Lung (tissue), 12 donors: ENCODE data around the gene CEACAM19. TPM values are rescaled to one million over a fixed set of nuclear protein-coding genes. Genes with fewer than 3 reads are reported as not detected.

Experiments used
- ATAC-seq: fragments of 200-7000 bp; cut with Tn5 transposase; one replicate; pipeline ENCODE4 v1.9.1; 2020; ENCODE audit warnings: moderate number of reproducible peaks; ENCODE audit not compliant: insufficient read depth, low FRiP score
- DNase-seq, 3 donors: peaks; one replicate each; pipeline ENCODE4 v3.0.0-alpha.2; 2013 to 2017
- H3K27ac ChIP-seq, 2 donors: one replicate each; pipeline ENCODE4 v1.5.1; 2013; ENCODE audit warnings: mild to moderate bottlenecking in 2 of 2, moderate library complexity in 2 of 2, control low read depth in 1 of 2, inconsistent platforms in 1 of 2, low read depth in 1 of 2, low read length in 1 of 2
- H3K27me3 ChIP-seq, 3 donors: one replicate each; pipeline ENCODE4 v1.5.1; 2013; ENCODE audit warnings: low read length in 2 of 3; ENCODE audit not compliant: control insufficient read depth in 3 of 3, insufficient read depth in 3 of 3
- H3K36me3 ChIP-seq, 4 donors: one replicate each; pipeline ENCODE4 v1.5.1; 2013; ENCODE audit warnings: low read length in 4 of 4, mild to moderate bottlenecking in 1 of 4, moderate library complexity in 1 of 4; ENCODE audit not compliant: control insufficient read depth in 4 of 4, insufficient read depth in 4 of 4
- H3K4me1 ChIP-seq, 5 donors: one replicate each; pipeline ENCODE4 v1.5.1; 2013; ENCODE audit warnings: low read length in 5 of 5, mild to moderate bottlenecking in 2 of 5, moderate library complexity in 1 of 5; ENCODE audit not compliant: control insufficient read depth in 5 of 5, insufficient read depth in 5 of 5
- H3K4me3 ChIP-seq: one replicate; pipeline ENCODE4 v1.5.1; 2013; ENCODE audit warnings: mild to moderate bottlenecking, control low read depth, moderate library complexity
- H3K9ac ChIP-seq, 2 donors: one replicate each; pipeline ENCODE4 v1.5.1; 2013; ENCODE audit warnings: low read length in 2 of 2, control low read depth in 1 of 2; ENCODE audit not compliant: insufficient read depth in 1 of 2
- H3K9me3 ChIP-seq, 4 donors: one replicate each; pipeline ENCODE4 v1.5.1; 2013; ENCODE audit warnings: low read length in 3 of 4, mild to moderate bottlenecking in 1 of 4, moderate library complexity in 1 of 4; ENCODE audit not compliant: control insufficient read depth in 4 of 4, insufficient read depth in 3 of 4
- WGBS, 2 donors: extraction: QIAGEN DNeasy Blood & Tissue Kit; methylation state at CpG; one replicate each; pipeline ENCODE4 v1.1.7; 2013; 5-methylcytosine and 5-hydroxymethylcytosine counted together
- polyA plus RNA-seq, 2 donors: library from polyadenylated mRNA; stranded (reverse); fragments of 200-250 nt; gene quantifications; one replicate each; pipeline ENCODE4 v1.2.1, GENCODE V29; 2013
- total RNA-seq, 2 donors: library from RNA; depleted of rRNA in 1 of 2; stranded (reverse); fragments of >200 nt in 1 of 2; gene quantifications; one replicate each; pipeline ENCODE4 v1.2.1, GENCODE V29; 2014 to 2021
- TF ChIP-seq, protein P1 (sequence below): IDR thresholded peaks from 2 replicates; pipeline ENCODE4 v1.5.1; 2012; ENCODE audit warnings: mild to moderate bottlenecking; ENCODE audit errors: control extremely low read depth, extremely low read depth
- donor health status: control.
- donor health status: control.
- donor health status: Bipolar disorder and iron deficiency.
- donor health status: healthy.
- donor health status: DM: yes; HTN: yes; CAD: no.

The CEACAM19 gene
- total and polyA plus RNA-seq, 4 donors, result 2.3 to 8.3 (median 4.4) TPM

DNA sequence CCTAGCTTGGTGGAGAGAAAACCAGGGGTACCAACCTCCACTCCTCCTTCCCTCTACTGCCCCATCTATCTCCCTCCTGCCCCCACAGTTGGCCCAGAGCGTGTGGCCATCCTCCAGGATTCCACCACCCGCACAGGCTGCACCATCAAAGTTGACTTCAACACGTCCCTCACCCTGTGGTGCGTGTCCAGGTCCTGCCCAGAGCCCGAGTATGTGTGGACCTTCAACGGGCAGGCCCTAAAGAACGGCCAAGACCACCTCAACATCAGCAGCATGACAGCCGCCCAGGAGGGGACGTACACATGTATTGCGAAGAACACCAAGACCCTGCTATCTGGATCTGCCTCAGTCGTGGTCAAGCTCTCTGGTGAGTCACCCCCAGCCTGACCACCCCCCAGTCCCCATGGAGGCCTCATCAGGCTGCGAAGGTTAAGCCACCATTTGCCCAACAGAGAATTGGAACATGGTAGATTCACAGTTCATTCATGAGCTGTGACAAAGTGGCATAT, 34.3 kb downstream of the CEACAM19 start:
- no peaks in the 10 kb centered on the region for H3K9me3 ChIP-seq
- no peaks in the 10 kb centered on the region for H3K36me3 ChIP-seq
- no peak overlapping the region for H3K9ac ChIP-seq
- TF ChIP-seq, protein P1, sequence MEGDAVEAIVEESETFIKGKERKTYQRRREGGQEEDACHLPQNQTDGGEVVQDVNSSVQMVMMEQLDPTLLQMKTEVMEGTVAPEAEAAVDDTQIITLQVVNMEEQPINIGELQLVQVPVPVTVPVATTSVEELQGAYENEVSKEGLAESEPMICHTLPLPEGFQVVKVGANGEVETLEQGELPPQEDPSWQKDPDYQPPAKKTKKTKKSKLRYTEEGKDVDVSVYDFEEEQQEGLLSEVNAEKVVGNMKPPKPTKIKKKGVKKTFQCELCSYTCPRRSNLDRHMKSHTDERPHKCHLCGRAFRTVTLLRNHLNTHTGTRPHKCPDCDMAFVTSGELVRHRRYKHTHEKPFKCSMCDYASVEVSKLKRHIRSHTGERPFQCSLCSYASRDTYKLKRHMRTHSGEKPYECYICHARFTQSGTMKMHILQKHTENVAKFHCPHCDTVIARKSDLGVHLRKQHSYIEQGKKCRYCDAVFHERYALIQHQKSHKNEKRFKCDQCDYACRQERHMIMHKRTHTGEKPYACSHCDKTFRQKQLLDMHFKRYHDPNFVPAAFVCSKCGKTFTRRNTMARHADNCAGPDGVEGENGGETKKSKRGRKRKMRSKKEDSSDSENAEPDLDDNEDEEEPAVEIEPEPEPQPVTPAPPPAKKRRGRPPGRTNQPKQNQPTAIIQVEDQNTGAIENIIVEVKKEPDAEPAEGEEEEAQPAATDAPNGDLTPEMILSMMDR, result no peak
- H3K27me3 ChIP-seq, result no peaks in the 10 kb centered on the region
- H3K27ac ChIP-seq, result no peak overlapping the region
- DNase-seq, result no peak
- H3K4me3 ChIP-seq, result no peak overlapping the region
- H3K4me1 ChIP-seq, result peaks cover 0 to 4% (median 0%) of the 10 kb centered on the region in 5 donors
- WGBS, 2 donors, result 94 to 97% methylated on average over 12 of the region's 12 CpGs
- no peak for ATAC-seq

GRCh38 chr19:44706506-44707236, 35.4 kb downstream of the CEACAM19 start:
- TF ChIP-seq, protein P1, result no peak
- DNase-seq, result no peak
- no peak for ATAC-seq
- H3K27me3 ChIP-seq, result no peaks in the 10 kb centered on the region
- H3K36me3 ChIP-seq, result no peaks in the 10 kb centered on the region
- no peaks in the 10 kb centered on the region for H3K9me3 ChIP-seq
- H3K9ac ChIP-seq, result no peak overlapping the region
- H3K4me3 ChIP-seq, result no peak overlapping the region
- 89 to 94% methylated on average over 6 of the region's 6 CpGs for WGBS, 2 donors
- peaks cover 0 to 5% (median 0%) of the 10 kb centered on the region in 5 donors for H3K4me1 ChIP-seq
- H3K27ac ChIP-seq, result no peak overlapping the region

DNA sequence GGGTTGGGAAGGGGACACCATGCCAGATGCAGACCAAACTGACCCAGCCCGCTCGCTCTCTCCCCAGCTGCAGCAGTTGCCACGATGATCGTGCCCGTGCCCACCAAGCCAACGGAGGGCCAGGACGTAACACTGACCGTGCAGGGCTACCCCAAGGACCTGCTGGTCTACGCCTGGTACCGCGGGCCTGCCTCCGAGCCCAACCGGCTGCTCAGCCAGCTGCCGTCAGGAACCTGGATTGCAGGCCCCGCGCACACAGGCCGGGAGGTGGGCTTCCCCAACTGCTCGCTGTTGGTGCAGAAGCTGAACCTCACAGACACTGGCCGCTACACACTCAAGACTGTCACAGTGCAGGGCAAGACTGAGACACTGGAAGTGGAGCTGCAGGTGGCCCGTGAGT, 36.5 kb downstream of the CEACAM19 start:
- WGBS, 2 donors, result 92 to 96% methylated on average over 20 of the region's 20 CpGs
- Histone ChIP-seq H3K27me3 (no peaks in the 10 kb centered on the region), H3K27ac (no peak overlapping the region), H3K4me1 (peaks cover 0 to 5% (median 0%) of the 10 kb centered on the region in 5 donors), H3K9ac (no peak overlapping the region), H3K4me3 (no peak overlapping the region), H3K9me3 (no peaks in the 10 kb centered on the region), H3K36me3 (no peaks in the 10 kb centered on the region)
- ATAC-seq, result no peak
- no peak for DNase-seq
- TF ChIP-seq, protein P1, result no peak
